ENCODE results near the gene TM4SF1. TPM values are rescaled to one million over a fixed set of nuclear protein-coding genes. Genes with fewer than 3 reads are reported as not detected.

TM4SF1 gene
- total and polyA plus RNA-seq, 9 of the 15 experiments (the other 6 are each of a cell fraction or from before 2014, with no cell fraction given) = 0.06 to 0.44 (median 0.08) TPM; not detected in 4

DNA sequence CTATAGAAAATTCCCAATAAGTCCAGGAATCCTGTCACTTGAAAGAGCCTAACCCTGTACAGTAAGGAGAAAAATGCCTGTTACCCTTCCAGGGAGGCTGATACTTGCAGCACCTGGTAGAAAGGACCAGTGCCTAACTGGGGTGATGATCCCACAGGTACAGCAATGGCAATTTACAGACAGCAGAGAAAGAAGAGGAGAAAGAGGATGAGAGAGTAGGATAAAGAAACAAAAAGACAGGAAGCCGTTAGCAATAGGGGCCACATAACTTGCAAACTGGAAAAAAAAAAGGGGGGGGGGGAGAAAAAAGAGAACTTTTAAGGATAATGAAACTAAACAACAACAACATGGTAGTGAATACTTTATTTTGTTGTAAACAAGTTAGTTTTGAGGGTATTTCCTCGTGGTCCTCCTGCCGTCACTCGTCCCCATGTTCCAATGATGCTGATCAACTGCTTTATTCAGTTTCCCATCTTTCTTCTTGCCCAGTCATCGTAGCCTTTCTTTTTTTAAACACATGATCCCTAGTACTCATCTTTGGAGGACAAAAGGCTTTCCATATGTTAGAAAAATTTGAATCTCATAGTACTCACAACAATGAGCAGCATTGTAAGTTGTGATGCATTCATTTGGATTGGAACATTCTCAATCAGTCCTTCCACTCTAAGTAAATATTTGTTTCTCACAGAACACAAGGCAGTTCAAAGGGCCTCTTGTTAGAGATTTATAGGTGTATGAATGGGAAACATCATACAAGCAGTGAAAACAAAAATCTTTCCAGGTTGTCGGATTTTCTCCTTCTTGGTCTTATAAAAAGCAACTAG, 8.6 kb downstream of the TM4SF1 start:
- no peak overlapping the region for H3K9ac ChIP-seq (ENCODE audit: insufficient read depth in 1 of 2, low read depth in 2 of 2, low read length in 2 of 2)

More for the DNA sequence above, 8.6 kb downstream of the TM4SF1 start:
- Histone ChIP-seq H3K4me3 (no peak overlapping the region), H3K9me3 (replicated peaks; ENCODE audit: control insufficient read depth, insufficient read depth, low read depth, low read length) (no peaks in the 10 kb centered on the region), H3K9me1 (ENCODE audit: control insufficient read depth, insufficient read depth, low read length) (no peaks in the 10 kb centered on the region), H3K4me2 (ENCODE audit: insufficient read depth, low read length) (no peak overlapping the region), H3K36me3 (ENCODE audit: control insufficient read depth, insufficient read depth, low read length) (no peaks in the 10 kb centered on the region), H4K20me1 (replicated peaks; ENCODE audit: control insufficient read depth, insufficient read depth, low read length) (peaks cover 2% of the 10 kb centered on the region; the same call in 1 of the 2 replicates), H3K27me3 (ENCODE audit: control insufficient read depth in 2 of 2, insufficient read depth in 2 of 2, low read length in 2 of 2) (no peaks in the 10 kb centered on the region), H3K4me1 (replicated peaks in 1 of 2; ENCODE audit: control insufficient read depth in 2 of 2, insufficient read depth in 2 of 2, low read length in 2 of 2) (no peaks in the 10 kb centered on the region), H3K79me2 (ENCODE audit: control insufficient read depth, insufficient read depth, low read length) (no peaks in the 10 kb centered on the region), H2AFZ (ENCODE audit: low read depth, low read length) (no peak overlapping the region), H3K27ac (ENCODE audit: extremely low read depth, low read depth, low read length) (no peak overlapping the region)
- ATAC-seq = no peak
- intact Hi-C loops (cut with micrococcal nuclease) (no loop called here), in situ Hi-C loops (cut with MboI) (no loop called here)
- TF ChIP-seq, protein P1, sequence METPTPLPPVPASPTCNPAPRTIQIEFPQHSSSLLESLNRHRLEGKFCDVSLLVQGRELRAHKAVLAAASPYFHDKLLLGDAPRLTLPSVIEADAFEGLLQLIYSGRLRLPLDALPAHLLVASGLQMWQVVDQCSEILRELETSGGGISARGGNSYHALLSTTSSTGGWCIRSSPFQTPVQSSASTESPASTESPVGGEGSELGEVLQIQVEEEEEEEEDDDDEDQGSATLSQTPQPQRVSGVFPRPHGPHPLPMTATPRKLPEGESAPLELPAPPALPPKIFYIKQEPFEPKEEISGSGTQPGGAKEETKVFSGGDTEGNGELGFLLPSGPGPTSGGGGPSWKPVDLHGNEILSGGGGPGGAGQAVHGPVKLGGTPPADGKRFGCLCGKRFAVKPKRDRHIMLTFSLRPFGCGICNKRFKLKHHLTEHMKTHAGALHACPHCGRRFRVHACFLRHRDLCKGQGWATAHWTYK (CRISPR knock-in tag; IDR thresholded peaks at IDR 0.05) = no peak
- no peak for TF ChIP-seq ZKSCAN1 (IDR thresholded peaks at IDR 0.05; ENCODE audit: low read depth, low read length)
- TF ChIP-seq TAL1 (IDR thresholded peaks at IDR 0.05) = no peak
- TF ChIP-seq, protein P2, sequence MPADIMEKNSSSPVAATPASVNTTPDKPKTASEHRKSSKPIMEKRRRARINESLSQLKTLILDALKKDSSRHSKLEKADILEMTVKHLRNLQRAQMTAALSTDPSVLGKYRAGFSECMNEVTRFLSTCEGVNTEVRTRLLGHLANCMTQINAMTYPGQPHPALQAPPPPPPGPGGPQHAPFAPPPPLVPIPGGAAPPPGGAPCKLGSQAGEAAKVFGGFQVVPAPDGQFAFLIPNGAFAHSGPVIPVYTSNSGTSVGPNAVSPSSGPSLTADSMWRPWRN (IDR thresholded peaks at IDR 0.05; ENCODE audit: low read depth) = no peak
- TF ChIP-seq L3MBTL2 (IDR thresholded peaks at IDR 0.05) = no peak
- no peak for TF ChIP-seq GATAD2B (IDR thresholded peaks at IDR 0.05; ENCODE audit: borderline replicate concordance)
- TF ChIP-seq, protein P3, sequence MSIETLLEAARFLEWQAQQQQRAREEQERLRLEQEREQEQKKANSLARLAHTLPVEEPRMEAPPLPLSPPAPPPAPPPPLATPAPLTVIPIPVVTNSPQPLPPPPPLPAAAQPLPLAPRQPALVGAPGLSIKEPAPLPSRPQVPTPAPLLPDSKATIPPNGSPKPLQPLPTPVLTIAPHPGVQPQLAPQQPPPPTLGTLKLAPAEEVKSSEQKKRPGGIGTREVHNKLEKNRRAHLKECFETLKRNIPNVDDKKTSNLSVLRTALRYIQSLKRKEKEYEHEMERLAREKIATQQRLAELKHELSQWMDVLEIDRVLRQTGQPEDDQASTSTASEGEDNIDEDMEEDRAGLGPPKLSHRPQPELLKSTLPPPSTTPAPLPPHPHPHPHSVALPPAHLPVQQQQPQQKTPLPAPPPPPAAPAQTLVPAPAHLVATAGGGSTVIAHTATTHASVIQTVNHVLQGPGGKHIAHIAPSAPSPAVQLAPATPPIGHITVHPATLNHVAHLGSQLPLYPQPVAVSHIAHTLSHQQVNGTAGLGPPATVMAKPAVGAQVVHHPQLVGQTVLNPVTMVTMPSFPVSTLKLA (conservative IDR thresholded peaks at IDR 0.05) = no peak
- TF ChIP-seq MCM7 (IDR thresholded peaks at IDR 0.05) = no peak
- TF ChIP-seq FOXK2 (conservative IDR thresholded peaks at IDR 0.05 in 1 of 2, IDR thresholded peaks at IDR 0.05 in 1 of 2; ENCODE audit: low read depth in 2 of 2) = no peak
- no peak for TF ChIP-seq ZNF165 (CRISPR knock-in tag; IDR thresholded peaks at IDR 0.05; ENCODE audit: borderline replicate concordance)
- TF ChIP-seq PHF20 (IDR thresholded peaks at IDR 0.05; ENCODE audit: partially characterized antibody) = no peak
- TF ChIP-seq CREBBP (IDR thresholded peaks at IDR 0.05; ENCODE audit: low read depth, low read length) = no peak
- TF ChIP-seq, protein P4, sequence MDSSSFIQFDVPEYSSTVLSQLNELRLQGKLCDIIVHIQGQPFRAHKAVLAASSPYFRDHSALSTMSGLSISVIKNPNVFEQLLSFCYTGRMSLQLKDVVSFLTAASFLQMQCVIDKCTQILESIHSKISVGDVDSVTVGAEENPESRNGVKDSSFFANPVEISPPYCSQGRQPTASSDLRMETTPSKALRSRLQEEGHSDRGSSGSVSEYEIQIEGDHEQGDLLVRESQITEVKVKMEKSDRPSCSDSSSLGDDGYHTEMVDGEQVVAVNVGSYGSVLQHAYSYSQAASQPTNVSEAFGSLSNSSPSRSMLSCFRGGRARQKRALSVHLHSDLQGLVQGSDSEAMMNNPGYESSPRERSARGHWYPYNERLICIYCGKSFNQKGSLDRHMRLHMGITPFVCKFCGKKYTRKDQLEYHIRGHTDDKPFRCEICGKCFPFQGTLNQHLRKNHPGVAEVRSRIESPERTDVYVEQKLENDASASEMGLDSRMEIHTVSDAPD (CRISPR knock-in tag; IDR thresholded peaks at IDR 0.05) = no peak
- no peak for FAIRE-seq
- ChIA-PET CTCF (ENCODE audit: low intra/inter-chr PET ratio) (no interaction called here), POLR2A (no interaction called here)
- DNase-seq (ENCODE audit: extremely low read depth in 1 of 4, low spot score in 3 of 4) = no peak
- 2% methylated on average over 6 of the region's 6 CpGs for WGBS (ENCODE audit: insufficient coverage, low coverage, missing lambda C conversion rate)
- BruUV-seq (replicated peaks) = no TSS peak
